ENCODE data around the gene SPECC1. TPM values are rescaled to one million over a fixed set of nuclear protein-coding genes. Genes with fewer than 3 reads are reported as not detected.
A peak's percentile ranks its signal among the peaks of the same experiment; 100 is the strongest.

The SPECC1 gene
- total RNA-seq, 1 experiment from 2014 or later = 103 TPM

- TF ChIP-seq NR3C1 (CRISPR knock-in tag; conservative IDR thresholded peaks at IDR 0.05; ENCODE audit: low read depth) (no peak), JUN (CRISPR knock-in tag; IDR thresholded peaks at IDR 0.05) (no peak), NFE2L1 (CRISPR knock-in tag; IDR thresholded peaks at IDR 0.05) (no peak), ATF3 (CRISPR knock-in tag; conservative IDR thresholded peaks at IDR 0.05) (no peak), STAT6 (CRISPR knock-in tag; conservative IDR thresholded peaks at IDR 0.05; ENCODE audit: low read depth) (no peak), SP1 (CRISPR knock-in tag; conservative IDR thresholded peaks at IDR 0.05) (no peak), GTF2I (CRISPR knock-in tag; conservative IDR thresholded peaks at IDR 0.05) (no peak), ZNF396 (CRISPR knock-in tag; IDR thresholded peaks at IDR 0.05; ENCODE audit: borderline replicate concordance) (no peak), ZNF219 (CRISPR knock-in tag; IDR thresholded peaks at IDR 0.05; ENCODE audit: borderline replicate concordance) (no peak), FOXP1 (CRISPR knock-in tag; IDR thresholded peaks at IDR 0.05; ENCODE audit: borderline replicate concordance) (no peak), ZNF532 (CRISPR knock-in tag; IDR thresholded peaks at IDR 0.05; ENCODE audit: borderline replicate concordance) (no peak), TEAD4 (CRISPR knock-in tag; IDR thresholded peaks at IDR 0.05) (no peak), RELA (CRISPR knock-in tag; IDR thresholded peaks at IDR 0.05; ENCODE audit: borderline replicate concordance) (no peak), NR1H2 (CRISPR knock-in tag; IDR thresholded peaks at IDR 0.05) (no peak)
- TF ChIP-seq, protein P1, sequence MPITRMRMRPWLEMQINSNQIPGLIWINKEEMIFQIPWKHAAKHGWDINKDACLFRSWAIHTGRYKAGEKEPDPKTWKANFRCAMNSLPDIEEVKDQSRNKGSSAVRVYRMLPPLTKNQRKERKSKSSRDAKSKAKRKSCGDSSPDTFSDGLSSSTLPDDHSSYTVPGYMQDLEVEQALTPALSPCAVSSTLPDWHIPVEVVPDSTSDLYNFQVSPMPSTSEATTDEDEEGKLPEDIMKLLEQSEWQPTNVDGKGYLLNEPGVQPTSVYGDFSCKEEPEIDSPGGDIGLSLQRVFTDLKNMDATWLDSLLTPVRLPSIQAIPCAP (CRISPR knock-in tag; IDR thresholded peaks at IDR 0.05) = no peak
- H3K9me3 Mint-ChIP-seq = peaks cover 7% of the 10 kb centered on the region; the same call in 1 of the 2 replicates
- H3K27me3 Mint-ChIP-seq (ENCODE audit: low read depth) = no peaks in the 10 kb centered on the region
- no peak for ATAC-seq
- no peak overlapping the region for H3K4me3 Mint-ChIP-seq
- H3K36me3 Mint-ChIP-seq = peaks cover 18% of the 10 kb centered on the region
- H3K4me1 Mint-ChIP-seq = 0 out of 2 replicates have a peak, but pooled peaks cover 2% of the 10 kb centered on the region
- POLR2A ChIA-PET = no interaction called here
- CTCF ChIA-PET = interaction anchor here (1.1 kb wide), 1 partner anchor 77 kb away, joined by 3 read pairs; no protein-coding TSS in a partner anchor
- peak overlapping the region; percentile 35; the same call in 1 of the 2 replicates for H3K27ac Mint-ChIP-seq
- DNase-seq (ENCODE audit: low spot score) = no peak
Measured at GRCh38 chr17:20284022-20284421, 274.9 kb downstream of the SPECC1 start.

DNA sequence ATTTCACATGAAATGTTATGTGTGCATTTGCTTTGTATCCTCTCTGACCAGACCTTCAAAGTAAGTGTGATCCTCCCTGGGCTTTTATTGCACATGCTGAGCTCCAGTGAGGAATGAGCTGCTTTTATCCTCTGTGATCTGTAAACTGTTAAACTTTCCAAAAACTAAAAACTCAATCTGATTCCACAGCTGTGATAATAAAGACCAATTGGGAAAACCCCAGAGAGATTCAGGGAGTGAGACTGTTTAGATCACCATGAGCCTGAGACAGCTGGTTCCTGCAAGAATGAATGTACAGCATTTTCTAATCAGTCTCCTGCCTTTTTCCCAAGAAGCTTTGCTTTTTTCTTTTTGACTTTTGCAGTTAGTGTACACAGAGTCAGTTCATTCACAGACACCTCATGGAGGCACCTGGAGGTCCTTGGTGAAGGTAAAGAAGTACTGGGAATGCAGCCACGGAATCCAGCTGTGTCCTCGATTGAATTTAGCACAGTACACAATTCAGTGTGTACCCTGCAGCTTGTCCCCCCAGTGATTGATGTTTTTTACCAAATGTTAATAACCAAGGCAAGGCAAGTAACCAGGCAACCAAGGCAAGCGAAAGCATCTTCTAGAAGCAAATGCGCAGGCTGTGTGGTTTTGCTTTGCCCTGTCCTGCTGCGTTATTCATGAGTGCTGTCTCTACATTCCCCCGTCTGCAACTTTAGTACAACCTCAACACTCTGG lies 275.6 kb downstream of the SPECC1 start:
- POLR2A ChIA-PET = no interaction called here
- ATAC-seq (no peak), DNase-seq (ENCODE audit: low spot score) (no peak)
- TF ChIP-seq USF2 (CRISPR knock-in tag; IDR thresholded peaks at IDR 0.05) (no peak), TEAD4 (CRISPR knock-in tag; IDR thresholded peaks at IDR 0.05) (no peak)
- CTCF ChIA-PET = interaction anchor here (1.0 to 1.1 kb wide), 2 partner anchors 58 to 78 kb away, joined by 3 read pairs; no protein-coding TSS in a partner anchor
- Mint-ChIP-seq H3K4me1 (0 out of 2 replicates have a peak, but pooled peaks cover 2% of the 10 kb centered on the region), H3K9me3 (peaks cover 7% of the 10 kb centered on the region; the same call in 1 of the 2 replicates), H3K27me3 (ENCODE audit: low read depth) (no peaks in the 10 kb centered on the region), H3K27ac (peak overlapping the region; percentile 16; the same call in 1 of the 2 replicates), H3K4me3 (no peak overlapping the region), H3K36me3 (peaks cover 18% of the 10 kb centered on the region)
